Fibroblast of skin of right quadriceps (primary cell): ENCODE measurements around the gene DLEC1.
"Not testable (repeated sequence)": the region's sequence is repeated elsewhere in the genome, so short reads cannot be mapped to it uniquely, and the experiment has no call there.

Source experiments
- DNase-seq: peaks from one replicate; pipeline ENCODE4 v3.0.0-alpha.2; 2013

The DLEC1 gene

DNA sequence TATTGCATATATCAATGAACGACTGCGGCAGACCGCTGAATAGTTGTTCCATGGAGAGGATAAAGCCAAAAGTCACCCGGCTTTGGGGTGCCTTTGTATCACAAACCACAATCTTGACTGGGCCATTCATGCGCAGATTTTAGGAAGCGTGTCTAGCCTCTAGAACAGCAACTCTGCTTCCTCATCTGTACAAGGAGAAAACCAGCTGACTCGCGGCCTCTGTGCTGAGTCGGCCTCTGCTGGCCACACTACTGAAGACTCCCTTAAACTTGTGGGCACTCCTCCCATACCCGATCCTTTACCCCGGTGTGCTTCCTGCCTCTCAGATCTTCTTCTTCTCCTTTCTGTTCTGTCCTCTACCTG lies 872 bp downstream of the DLEC1 start:
- peak; percentile 15 for DNase-seq

DNA sequence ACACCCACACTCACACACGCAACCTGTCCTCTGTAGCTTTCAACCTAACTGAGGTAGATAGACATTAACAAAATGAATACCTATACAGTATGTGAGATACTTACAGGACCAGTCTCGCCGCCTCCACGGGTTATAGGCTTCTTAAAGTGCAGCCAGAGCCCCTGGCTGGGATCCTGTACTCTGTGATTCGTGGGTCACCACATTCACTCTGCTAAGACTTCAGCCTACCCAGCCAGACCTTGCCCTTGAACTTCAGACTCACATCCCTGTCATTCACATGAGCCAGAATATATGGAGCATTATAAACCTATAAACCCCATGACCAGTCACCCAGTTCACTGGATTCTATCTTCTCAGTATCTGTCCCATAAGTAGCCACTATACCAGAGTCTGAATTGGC lies 1.4 kb downstream of the DLEC1 start:
- DNase-seq = no peak

DNA sequence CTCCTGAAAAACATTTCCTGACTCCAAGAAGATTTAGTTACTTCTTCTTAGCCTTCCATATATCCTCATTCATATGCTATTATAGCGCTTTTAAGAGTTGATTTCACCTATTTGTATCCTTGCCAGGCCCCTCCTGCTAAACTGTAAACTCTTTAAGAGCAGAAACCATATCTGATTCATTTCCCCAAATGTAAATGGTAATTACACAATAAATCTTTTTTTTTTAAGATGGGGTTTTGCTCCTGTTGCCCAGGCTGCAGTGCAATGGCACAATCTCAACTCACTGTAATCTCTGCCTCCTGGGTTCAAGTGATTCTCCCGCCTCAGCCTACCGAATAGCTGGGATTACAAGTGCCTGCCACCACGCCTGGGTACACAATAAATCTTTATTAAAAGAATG lies 4.5 kb downstream of the DLEC1 start:
- DNase-seq = no peak

DNA sequence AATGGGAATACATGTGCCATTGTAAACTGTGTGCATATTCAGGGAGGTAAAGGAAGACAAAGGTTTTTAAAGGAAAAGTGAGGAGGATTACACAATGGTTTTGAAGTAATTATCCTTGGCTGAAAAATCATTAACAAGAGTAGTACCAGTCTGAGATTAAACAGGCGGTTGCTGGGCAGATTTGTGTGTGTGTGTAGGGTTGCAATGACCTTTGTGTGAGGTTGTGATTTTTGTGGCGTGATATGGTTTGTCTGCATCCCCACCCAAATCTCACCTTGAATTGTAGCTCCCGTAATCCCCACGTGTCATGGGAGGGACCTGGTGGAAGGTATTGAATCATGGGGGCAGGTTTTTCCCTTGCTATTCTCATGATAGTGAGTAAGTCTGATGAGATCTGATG lies 7.0 kb downstream of the DLEC1 start:
- DNase-seq = no peak

DNA sequence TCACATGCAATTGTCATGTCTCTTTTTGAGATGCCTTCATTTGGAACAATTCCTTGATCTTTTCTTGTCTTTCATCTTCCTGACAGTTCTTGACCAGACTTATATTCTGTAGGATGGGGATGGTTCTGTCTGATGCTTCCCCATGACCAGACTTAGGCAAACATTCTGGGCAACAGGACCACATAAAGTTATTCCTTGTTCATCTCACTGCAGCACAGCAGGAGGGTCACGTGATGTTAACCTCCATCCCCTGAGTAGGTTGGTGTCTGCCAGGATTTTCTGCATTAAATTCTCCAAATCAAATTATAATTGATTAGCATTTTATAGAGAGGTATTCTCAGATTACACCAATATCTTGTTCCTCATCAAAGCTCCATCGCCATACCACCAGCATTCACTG lies 7.8 kb downstream of the DLEC1 start:
- DNase-seq = no peak

DNA sequence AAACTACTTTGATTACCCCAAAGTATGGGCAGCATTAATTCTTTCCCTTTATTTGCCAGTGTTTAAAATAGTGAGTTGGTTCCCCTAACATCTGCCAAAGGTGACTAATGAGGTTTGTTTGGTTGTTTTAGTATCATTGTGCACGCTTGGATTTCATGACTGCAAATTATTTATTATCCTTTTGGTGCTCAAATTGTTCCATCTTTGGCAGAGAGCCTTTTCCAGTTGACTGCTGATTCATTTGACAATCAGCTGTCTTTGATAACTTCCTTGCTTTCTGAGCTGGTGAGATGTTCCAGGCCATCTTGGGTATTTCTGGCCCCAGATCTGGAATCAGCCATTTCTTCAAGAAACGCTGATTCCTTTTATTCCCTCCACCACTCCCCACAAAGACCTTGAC lies 8.9 kb downstream of the DLEC1 start:
- DNase-seq = no peak

DNA sequence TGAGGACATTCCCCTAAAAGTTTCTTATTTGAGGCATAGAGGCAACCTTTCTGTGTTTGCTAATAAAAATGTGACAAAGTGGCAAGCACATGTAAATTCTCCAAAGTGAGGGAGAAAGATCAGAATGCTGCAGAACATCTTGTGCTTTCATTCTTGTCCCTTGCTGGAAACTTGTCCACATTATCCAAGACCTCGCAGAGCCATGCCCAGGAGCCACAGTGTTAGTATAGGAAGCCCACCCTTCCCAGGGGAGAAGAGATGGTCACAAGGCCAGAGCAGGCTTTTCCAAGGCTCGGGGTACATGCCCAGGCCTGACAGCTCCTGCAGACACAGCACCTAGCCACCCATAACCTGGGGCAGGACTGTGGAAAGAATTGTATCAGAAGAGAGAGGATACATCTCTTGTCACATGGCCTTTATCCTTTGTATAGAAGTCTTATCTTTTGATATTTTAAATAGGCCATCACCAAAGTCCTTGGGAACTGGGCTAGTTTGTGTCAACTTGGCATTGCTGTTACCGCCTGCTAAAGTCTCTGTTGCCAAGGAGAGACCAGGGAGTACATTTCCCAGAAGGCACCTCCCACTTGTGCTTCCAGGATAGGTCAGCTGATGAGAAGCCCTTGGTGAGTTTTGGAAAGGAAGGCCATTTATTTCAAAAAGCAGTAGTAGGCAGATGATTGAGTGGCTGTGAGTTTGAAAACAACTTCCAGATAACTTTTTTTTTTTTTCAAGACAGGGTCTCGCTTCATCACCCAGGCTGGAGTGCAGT lies 10.5 kb downstream of the DLEC1 start:
- no peak for DNase-seq

DNA sequence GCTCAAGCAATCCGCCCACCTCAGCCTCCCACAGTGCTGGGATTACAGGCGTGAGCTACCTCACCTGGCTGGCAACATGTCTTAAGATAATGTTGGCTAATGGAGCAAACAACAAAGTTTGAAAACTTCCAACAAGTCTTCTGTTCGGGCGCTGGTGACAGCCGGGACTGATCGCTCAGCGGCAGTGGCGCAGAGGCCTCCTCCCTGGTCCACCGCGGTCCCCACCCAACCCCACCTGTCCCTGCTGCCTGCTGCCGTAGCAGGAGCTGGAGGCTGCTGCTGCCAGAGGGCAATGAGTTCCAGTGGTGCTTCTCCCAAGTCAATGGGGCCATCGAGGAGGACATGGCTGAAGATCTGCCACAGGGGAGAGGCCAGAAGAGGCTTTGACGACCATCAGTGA lies 12.1 kb downstream of the DLEC1 start:
- no peak for DNase-seq

DNA sequence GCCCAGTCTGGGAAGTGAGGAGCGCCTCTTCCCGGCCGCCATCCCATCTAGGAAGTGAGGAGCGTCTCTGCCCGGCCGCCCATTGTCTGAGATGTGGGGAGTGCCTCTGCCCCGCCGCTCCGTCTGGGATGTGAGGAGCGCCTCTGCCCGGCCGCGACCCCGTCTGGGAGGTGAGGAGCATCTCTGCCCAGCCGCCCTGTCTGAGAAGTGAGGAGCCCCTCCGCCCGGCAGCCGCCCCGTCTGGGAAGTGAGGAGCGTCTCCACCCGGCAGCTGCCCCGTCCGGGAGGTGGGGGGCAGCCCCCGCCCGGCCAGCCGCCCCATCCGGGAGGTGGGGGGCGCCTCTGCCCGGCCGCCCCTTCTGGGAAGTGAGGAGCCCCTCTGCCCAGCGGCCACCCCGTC lies 14.3 kb downstream of the DLEC1 start:
- DNase-seq = not testable (repeated sequence)

DNA sequence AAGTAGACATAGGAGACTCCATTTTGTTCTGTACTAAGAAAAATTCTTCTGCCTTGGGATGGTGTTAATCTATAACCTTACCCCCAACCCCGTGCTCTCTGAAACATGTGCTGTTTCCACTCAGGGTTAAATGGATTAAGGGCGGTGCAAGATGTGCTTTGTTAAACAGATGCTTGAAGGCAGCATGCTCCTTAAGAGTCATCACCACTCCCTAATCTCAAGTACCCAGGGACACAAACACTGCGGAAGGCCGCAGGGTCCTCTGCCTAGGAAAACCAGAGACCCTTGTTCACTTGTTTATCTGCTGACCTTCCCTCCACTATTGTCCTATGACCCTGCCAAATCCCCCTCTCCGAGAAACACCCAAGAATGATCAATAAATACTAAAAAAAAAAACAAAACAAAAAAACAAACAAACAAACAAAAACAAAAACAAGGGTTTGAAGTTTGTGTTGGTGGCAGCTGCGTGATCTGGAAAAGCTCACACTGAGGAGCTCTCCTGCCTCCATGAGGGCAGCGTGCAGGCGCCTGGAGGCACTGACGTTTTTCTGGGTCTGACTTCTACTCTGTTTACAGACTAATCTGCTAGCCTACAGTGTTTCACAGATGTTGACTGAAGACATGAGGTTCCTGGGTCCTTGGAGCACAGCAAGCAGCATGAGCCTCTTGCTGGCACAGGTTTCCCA lies 14.9 kb downstream of the DLEC1 start:
- DNase-seq = not testable (repeated sequence)

DNA sequence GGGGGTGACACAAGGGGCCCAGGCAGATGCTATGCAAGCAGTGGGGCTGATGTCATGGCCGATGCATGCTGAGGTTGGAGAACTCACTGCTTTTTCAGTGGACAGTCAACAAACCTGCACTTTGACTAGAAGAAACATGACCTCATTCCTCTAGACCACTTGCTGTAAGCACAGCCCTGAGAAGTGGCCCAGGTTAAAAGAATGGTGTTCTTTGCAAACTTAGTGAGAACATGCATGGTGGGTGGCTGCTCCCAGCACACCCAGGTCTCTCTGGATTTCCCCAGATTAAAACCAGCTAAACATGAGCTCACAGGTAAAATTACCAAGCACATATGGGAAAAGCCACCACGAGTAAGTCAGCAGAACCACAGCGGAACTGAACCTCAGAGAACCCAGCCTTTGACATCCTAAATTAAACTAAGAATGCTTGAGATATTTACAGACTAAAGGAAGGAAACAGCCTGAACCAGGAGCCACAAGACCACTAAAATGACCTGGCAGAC lies 15.5 kb downstream of the DLEC1 start:
- no peak for DNase-seq

DNA sequence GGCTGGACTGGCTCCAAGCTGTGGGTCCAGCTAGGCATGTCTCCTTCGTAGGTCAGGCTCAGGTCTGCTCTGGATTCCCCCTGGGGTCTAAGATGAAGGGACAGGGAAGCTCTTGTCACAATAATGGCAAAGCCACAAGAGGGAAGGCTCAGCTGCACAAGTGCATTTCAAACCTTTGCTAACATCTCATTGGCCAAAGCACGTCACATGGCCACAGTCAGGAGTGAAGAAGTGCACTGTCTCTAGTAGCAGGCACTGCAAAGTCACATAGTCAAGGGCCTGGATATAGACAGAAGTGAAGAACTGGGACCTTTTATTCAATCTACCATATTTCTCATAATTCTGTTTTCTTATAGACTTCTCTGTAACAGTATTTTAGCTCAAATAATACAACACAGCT lies 20.1 kb downstream of the DLEC1 start:
- no peak for DNase-seq

DNA sequence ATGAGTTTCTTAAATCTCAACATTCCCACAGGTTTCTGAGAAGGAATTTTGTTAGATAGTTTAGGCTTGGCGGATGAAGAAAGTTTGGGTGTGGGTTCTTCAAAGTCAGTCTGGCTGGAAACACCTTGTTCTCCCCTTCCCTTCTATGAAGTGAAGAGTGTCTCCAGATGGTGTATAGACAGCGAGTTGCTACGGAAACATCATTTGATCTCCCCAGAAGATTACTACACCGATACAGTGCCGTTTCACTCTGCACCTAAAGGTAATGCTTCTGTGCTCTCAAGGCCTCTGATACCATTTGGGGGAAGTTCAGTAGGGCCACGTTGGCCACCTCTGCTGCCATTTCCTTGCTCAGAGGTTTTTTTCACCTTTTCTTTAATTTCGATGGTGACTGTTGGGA lies 20.6 kb downstream of the DLEC1 start:
- DNase-seq = no peak

DNA sequence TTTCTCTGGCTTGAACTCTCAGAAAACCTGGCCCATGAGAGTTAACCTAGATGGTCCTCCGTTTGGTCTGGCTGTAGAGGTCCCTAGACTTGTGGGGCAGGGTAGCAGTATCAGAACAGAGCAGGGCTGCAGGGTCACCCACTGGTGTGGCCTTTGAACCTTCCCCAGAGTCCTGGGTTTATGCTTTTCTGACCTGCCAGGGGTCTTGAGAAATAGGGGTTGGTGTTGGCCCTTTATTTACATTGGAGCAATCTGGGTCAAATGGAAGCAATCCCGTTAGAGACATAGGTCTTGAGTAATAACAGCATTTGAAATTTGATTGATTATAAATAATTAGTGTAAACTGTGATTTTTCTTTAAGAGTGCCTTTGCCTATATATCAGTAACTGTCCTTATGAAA lies 23.8 kb downstream of the DLEC1 start:
- DNase-seq = no peak

DNA sequence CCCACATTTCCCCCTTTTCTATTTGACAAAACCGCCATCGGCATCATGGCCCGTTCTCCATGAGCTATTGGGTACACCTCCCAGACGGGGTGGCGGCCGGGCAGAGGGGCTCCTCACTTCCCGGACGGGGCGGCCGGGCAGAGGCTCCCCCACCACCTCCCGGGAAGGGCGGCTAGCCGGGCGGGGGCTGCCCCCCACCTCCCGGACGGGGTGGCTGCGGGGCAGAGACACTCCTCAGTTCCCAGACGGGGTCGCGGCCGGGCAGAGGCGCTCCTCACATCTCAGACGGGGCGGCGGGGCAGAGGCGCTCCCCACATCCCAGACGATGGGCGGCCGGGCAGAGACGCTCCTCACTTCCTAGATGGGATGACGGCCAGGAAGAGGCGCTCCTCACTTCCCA lies 25.4 kb downstream of the DLEC1 start:
- not testable (repeated sequence) for DNase-seq

DNA sequence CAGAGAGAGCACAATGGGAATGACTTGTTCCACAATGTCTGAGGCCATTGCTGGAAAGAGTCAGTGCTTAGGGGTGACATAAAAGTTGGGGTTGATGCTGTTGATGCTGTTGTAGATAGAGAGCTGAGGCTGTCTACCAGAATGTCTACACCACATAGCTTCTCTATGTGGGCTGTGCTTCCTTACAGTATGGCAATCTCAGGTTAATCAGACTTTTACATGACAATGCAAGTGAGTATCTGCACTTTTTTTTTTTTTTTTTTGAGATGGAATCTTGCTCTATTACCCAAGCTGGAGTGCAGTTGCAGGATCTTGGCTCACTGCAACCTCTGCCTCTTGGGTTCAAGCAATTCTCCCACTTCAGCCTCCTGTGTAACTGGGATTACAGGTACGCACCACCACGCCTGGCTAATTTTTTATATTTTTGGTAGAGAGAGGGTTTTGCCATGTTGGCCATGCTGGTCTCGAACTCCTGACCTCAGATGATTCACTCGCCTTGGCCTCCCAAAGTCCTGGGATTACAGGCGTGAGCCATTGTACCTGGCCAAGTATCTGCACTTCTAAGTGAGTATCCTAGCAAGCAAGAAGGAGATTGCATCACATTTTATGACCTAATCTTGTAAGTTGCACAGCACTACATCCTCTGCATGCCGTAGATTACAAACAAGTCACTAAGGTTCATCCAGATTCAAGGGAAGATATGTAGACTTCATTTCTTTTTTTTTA lies 28.7 kb downstream of the DLEC1 start:
- DNase-seq = no peak

DNA sequence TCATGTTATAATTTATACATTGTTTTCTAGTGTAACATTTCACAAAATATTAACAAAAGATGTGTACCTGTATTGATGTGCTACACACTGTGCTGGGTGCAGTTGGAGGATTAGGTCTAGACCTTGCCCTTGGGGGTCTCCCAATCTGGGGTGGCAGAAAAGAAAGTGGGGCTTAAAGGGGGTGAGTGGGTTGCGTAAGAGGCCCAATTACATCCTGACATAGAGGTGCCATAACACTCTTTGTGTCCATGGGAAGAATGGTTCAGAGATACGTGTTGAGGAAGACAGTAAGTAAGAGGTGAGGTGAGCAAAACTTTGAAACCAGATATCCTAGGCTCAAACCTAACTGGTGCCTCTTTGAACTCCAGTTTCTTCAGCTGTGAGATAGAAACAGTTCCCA lies 31.0 kb downstream of the DLEC1 start:
- DNase-seq = no peak

DNA sequence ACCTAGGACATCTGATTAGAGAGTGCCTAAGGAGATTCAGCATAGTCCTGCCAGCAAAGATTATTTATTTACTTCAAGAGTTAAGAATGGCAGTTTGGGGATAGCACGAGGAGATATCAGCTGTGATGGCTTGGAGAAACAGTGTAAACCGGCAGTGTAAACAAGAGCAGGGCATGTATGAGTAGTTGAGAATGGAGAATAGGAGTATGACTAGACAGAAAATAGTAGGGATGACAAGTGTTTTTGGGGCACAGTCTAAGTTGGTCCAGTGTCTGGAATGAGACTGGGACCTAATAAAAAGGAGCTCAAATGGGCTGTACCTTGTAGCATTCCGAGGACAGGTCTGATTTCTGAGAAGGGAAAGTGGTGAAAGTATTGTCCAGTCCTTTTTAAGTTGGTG lies 38.1 kb downstream of the DLEC1 start:
- not testable (repeated sequence) for DNase-seq

DNA sequence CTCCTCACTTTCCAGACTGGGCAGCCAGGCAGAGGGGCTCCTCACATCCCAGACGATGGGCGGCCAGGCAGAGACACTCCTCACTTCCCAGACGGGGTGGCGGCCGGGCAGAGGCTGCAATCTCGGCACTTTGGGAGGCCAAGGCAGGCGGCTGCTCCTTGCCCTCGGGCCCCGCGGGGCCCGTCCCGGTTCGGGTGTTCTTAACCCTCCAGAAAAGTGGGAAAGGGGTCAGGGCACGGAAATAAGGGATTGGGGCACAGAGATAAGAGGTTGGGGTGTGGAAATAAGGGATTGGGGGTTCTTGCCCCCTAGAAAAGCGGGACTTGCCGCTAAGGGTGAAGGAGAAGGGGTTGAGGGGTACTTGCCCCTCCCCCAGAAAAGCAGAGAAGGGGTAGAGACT lies 43.3 kb downstream of the DLEC1 start:
- DNase-seq = not testable (repeated sequence)

DNA sequence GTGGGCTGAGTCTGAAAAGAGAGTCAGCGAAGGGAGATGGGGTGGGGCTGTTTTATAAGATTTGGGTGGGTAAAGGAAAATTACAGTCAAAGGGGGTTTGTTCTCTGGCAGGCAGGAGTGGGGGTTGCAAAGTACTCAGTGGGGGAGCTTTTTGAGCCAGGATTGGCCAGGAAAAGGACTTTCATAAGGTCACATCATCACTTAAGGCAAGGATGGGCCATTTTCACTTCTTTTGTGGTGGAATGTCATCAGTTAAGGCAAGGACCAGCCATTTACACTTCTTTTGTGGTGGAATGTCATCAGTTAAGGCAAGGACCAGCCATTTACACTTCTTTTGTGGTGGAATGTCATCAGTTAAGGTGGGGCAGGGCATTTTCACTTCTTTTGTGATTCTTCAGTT lies 44.2 kb downstream of the DLEC1 start:
- DNase-seq = not testable (repeated sequence)

DNA sequence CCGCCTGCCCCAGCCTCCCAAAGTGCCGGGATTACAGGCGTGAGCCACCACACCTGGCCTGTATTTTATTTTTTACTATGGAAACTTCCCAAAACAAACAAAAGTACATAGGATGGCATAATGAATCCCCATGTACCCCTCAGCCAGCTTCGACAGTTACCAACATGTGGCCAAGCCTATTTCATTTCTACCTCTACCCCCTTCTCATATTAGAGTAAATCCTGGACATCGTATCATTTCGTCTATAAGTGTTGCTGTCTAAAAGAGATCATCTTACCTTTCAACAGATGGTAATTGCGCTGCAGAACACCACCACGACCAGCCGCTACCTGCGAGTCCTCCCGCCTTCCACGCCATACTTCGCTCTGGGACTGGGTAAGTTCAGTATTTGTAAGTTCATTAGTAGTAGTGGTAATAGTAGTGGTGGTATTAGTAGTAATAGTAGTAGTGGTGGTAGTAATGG lies 44.9 kb downstream of the DLEC1 start:
- no peak for DNase-seq

DNA sequence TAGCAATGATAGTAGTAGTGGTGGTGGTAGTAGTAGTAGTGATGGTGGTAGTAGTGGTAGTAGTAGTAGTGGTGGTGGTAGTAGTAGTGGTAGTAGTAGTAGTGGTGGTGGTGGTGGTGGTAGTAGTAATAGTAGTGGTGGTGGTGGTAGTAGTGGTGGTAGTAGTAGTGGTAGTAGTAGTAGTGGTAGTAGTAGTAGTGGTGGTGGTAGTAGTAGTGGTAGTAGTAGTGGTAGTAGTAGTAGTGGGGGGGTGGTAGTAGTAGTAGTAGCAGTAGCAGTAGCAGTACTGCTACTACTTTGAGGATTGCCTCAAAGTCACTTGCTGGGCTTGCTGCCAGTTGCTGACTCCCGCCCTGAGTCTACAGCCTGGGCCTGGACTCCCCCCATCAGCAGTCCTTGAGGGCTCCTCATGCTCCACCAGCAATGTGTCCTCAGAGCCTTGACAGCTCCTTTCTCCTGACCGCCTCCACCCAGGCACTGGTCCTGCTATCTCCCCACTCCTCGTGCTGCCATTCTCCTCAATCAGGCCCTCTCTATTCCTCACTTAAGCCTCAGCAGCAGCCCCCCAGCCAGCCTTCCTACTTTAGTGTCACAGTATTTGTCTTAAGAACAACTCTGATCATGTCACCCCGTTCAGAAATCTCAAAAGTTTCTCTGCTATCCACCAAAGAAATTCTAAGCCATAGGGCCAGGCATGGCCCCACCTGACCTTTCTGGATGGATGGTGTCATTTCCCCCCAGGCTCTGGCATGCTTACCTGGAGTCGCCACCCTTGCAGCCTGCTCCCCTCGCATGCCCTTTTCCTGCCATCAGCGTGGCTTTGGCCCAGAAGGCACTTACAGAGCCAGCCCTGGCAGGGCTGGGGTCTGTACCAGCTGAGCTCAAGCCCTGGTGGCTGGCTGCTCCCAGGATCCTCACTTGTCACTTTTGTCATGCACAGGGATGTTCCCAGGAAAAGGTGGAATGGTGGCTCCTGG lies 45.6 kb downstream of the DLEC1 start:
- DNase-seq = peak; percentile 22
